GM12874 (cell line): ENCODE results near the gene DUSP1.

ENCODE experiments used
- CTCF ChIP-seq: IDR thresholded peaks from 2 replicates; pipeline ENCODE4 v1.5.1; 2011; ENCODE audit warnings: low read depth, mild to moderate bottlenecking, control low read depth, low read length, moderate library complexity; ENCODE audit not compliant: insufficient read depth

Gene DUSP1

DNA sequence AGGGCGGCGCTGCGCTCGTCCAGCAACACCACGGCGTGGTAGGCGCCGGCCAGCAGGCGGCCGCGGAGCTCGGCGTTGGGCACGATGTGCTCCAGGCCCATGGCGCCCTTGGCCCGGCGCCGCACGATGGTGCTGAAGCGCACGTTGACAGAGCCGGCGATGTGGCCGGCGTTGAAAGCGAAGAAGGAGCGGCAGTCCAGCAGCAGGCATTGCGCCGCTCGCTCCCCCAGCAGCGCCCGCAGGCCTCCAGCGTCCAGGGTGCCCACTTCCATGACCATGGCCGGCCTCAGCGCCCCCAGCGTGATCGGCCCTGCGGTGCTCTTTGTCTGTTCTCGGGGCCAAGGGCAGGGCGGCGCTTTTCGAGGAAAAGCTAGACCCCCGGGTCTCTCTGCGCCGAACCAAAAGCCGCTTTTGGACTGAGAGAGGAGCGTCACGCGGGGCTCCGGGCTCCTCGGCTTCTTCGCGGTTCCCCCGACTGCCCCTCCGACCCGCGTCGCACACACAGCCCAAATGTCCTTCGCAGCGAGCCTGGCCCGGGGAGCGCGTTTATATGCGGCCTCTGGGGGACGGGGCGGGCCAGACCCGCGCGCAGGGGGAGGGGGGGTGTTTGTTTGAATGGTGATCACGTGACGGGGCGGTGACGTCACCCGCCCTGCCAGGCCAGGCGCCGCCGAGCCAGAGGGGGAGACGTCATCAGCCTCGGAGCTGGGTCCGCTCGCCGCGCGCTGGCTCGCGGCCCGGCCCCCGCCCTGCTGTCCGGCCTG, at the start of gene DUSP1:
TSS of gene DUSP1 (minus strand) at position 521 of the 764 bp plus-strand sequence. CDS start at position 278, 243 bp downstream.
- peak; percentile 72 for TF ChIP-seq CTCF

DNA sequence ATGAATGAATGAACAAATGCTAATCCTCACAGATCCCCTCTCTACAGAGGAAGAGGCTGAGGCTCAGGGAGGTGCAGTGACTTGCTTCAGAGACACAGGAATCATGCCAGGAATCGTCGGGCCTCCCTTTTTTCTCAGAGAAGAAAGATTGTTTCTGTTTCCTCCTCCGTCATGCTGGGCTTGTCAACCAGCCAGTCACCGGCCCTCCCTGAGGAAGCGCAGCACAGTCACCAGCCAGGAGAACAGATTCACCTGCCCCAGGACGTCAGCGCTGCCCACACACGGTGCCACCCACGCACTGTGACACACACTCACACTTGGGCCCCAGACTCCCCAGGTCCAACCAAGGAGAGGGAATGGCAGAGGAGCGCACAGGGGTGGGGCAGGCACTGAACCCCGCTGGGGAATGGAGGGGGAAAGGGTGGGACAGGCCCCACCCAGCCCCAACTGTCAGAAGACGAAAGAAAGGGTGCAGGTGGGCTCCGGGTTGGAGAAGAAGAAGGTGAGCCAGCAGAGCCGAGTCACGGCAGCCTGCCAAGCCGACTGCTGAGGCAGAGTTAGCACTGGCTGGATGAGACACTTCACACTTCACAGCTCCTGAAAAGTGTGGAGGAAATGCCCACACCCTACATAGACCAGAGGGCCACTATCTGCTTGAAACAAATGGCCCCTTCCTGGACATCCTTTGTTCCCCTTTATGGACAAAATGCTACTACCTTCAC, 49.2 kb upstream of the DUSP1 start:
- no peak for TF ChIP-seq CTCF

- no peak for TF ChIP-seq CTCF
Observed at GRCh38 chr5:172819569-172819968, 48.6 kb upstream of the DUSP1 start.

GRCh38 chr5:172818081-172818480, 47.1 kb upstream of the DUSP1 start:
- no peak for TF ChIP-seq CTCF

- no peak for TF ChIP-seq CTCF
Observed at GRCh38 chr5:172817664-172818063, 46.7 kb upstream of the DUSP1 start.

- TF ChIP-seq CTCF = no peak
Observed at GRCh38 chr5:172816925-172817562, 46.0 kb upstream of the DUSP1 start.

GRCh38 chr5:172815631-172816030, 44.6 kb upstream of the DUSP1 start:
- no peak for TF ChIP-seq CTCF
